ENCODE data around the gene INMT. TPM values are rescaled to one million over a fixed set of nuclear protein-coding genes. Genes with fewer than 3 reads are reported as not detected.

Gene INMT
- total RNA-seq, 4 donors from 2014 or later, result 3.1 to 24.8 (median 4.8) TPM

- H3K4me3 ChIP-seq, result no peak overlapping the region
- no peak overlapping the region for H3K27ac ChIP-seq
- no peaks in the 10 kb centered on the region for H3K27me3 ChIP-seq
- peaks cover 0 to 8% (median 0%) of the 10 kb centered on the region in 4 donors for H3K4me1 ChIP-seq
- TF ChIP-seq CTCF (IDR thresholded peaks at IDR 0.05) (no peak), POLR2A (IDR thresholded peaks at IDR 0.05) (no peak)
- H3K9me3 ChIP-seq, result no peaks in the 10 kb centered on the region
- DNase-seq, result no peak
- no peaks in the 10 kb centered on the region for H3K36me3 ChIP-seq
Observed at GRCh38 chr7:30805931-30806330, 54.0 kb downstream of the INMT start.

Other genes starting within 250 kb of the INMT start
- gene GGCT, start 247.3 kb upstream of the INMT start, total RNA-seq, result 10 to 100 TPM; 18.1 to 24.8 (median 19.2) TPM
- gene GARS1, start 157.3 kb upstream of the INMT start, total RNA-seq, result 10 to 100 TPM; 50.4 to 77.8 (median 70.1) TPM
- gene CRHR2, start 69.7 kb upstream of the INMT start, total RNA-seq, result not detected
- 10 to 100 TPM in 1 of 4 donors, 1 to 10 TPM in 3; 3.9 to 19.8 (median 6.8) TPM for gene MINDY4, start 19.3 kb downstream of the INMT start, total RNA-seq
- 10 to 100 TPM; 12.4 to 86.5 (median 71.5) TPM for gene AQP1, start 159.7 kb downstream of the INMT start, total RNA-seq
- not detected for gene GHRHR, start 211.8 kb downstream of the INMT start, total RNA-seq

Measured in Peyer's patch (tissue), 4 donors.